Gastroesophageal sphincter (tissue), 4 donors: ENCODE data around the gene ANKRD60. TPM values are rescaled to one million over a fixed set of nuclear protein-coding genes. Genes with fewer than 3 reads are reported as not detected.

Experiments used
- ATAC-seq: fragments of 150-250 bp; one replicate; pipeline ENCODE4 v1.9.1; 2016; ENCODE audit warnings: mild to moderate bottlenecking, moderate library complexity
- H3K27ac ChIP-seq, 4 donors: fragments of 200-600 bp; sonication (generic) in 3 of 4; 1 replicate in 3 of 4; 2 replicates in 1 of 4; pipeline ENCODE4 v1.5.1; 2016 to 2019
- H3K27me3 ChIP-seq: fragments of 200-600 bp; sonication (generic); one replicate; pipeline ENCODE4 v1.5.1; 2019
- H3K36me3 ChIP-seq, 2 donors: fragments of 200-600 bp; sonication (generic); one replicate each; pipeline ENCODE4 v1.5.1; 2019; ENCODE audit warnings: control low read depth in 1 of 2
- H3K4me1 ChIP-seq, 3 donors: fragments of 200-600 bp; sonication (generic); 1 replicate in 2 of 3; 2 replicates in 1 of 3; pipeline ENCODE4 v1.5.1; 2016 to 2019; ENCODE audit warnings: control low read depth in 2 of 3
- H3K4me3 ChIP-seq, 2 donors: fragments of 200-600 bp; sonication (generic); one replicate each; pipeline ENCODE4 v1.5.1; 2019; ENCODE audit warnings: mild to moderate bottlenecking in 1 of 2, moderate library complexity in 1 of 2
- H3K9me3 ChIP-seq, 3 donors: fragments of 200-600 bp; sonication (generic); one replicate each; pipeline ENCODE4 v1.5.1; 2017 to 2019; ENCODE audit warnings: control low read depth in 2 of 3
- CTCF ChIP-seq, 4 experiments: fragments of 200-600 bp in 2 of 4; fragments of 450-650 bp in 2 of 4; sonication (generic) in 1 of 4; IDR thresholded peaks; one replicate each; pipeline ENCODE4 v1.5.1; 2017 to 2019; ENCODE audit warnings: antibody characterized with exemption in 4 of 4, mild to moderate bottlenecking in 2 of 4, moderate library complexity in 2 of 4
- EP300 ChIP-seq: sonication (generic); formaldehyde crosslinking; IDR thresholded peaks from one replicate; pipeline ENCODE4 v1.6.1; 2017; ENCODE audit warnings: antibody characterized with exemption, mild to moderate bottlenecking
- POLR2A ChIP-seq, 2 donors: fragments of 450-650 bp; IDR thresholded peaks; one replicate each; pipeline ENCODE4 v1.6.1; 2017; ENCODE audit warnings: antibody characterized with exemption in 2 of 2, mild to moderate bottlenecking in 2 of 2, moderate library complexity in 1 of 2
- POLR2AphosphoS5 ChIP-seq: sonication (generic); formaldehyde crosslinking; IDR thresholded peaks from one replicate; pipeline ENCODE4 v1.6.1; 2017; ENCODE audit warnings: antibody characterized with exemption
- WGBS, 2 donors: methylation state at CpG; one replicate each; pipeline ENCODE4 v1.1.5; 2018; ENCODE audit warnings: low coverage in 1 of 2; 5-methylcytosine and 5-hydroxymethylcytosine counted together
- total RNA-seq, 4 donors: library from RNA; depleted of rRNA; stranded (reverse); fragments of >200 nt; gene quantifications; one replicate each; pipeline ENCODE4 v1.1.0, GENCODE V29; 2016

The ANKRD60 gene
- total RNA-seq, 4 donors from 2014 or later = not detected

DNA sequence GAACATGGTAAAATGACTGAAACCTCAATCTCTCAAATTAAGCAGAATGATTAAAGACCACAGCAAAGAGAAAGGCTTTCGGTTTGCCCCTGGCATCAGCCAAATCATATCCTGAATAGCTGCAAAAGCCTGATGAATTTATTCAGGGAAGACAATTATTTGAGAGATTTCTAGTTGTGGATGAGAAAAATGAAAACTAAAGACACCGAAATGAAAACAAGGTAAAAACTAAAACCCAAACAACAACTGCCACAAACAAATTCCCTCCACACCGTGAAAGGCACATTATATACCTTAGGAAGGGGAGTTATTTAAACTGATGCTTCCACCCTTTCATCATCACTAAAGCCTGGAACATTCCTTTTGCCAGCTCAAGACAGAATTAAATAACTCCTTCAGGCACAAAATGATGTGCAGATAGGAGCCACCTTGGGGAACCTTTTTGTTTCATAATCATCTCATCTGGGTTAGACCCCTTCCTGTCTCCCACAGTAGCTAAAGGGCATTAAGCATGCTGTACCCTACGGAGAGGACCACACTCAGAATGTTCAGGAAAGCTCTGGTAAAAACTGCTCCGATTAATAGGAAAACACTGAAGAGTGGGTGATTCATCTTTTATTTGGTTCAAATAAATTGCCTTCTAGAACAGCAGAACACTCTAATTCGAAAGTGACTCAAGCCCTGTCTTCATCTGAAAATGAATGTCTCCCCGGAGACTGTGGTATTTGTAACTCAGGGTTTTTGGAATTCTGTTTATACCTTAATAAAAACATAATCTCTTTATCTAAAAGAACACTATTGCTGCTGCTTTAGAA is 9.1 kb upstream of the ANKRD60 start:
- Histone ChIP-seq H3K4me1 (peaks cover 0 to 15% (median 0%) of the 10 kb centered on the region in 3 donors), H3K27me3 (no peaks in the 10 kb centered on the region), H3K4me3 (peak overlapping the region in 1 of 2 donors; percentile 51), H3K36me3 (peaks cover 0 to 69% of the 10 kb centered on the region in 2 donors), H3K27ac (peak overlapping the region in 2 of 4 donors; percentile 32 to 62), H3K9me3 (no peaks in the 10 kb centered on the region)
- peak; percentile 20 for ATAC-seq
- 47 to 70% methylated on average over 6 to 7 of the region's 7 CpGs for WGBS, 2 donors
- TF ChIP-seq POLR2A (IDR thresholded peaks at IDR 0.05) (no peak), CTCF (IDR thresholded peaks at IDR 0.05) (no peak), POLR2AphosphoS5 (no peak), EP300 (no peak)

GRCh38 chr20:58236612-58237317 is 8.3 kb upstream of the ANKRD60 start:
- Histone ChIP-seq H3K4me1 (peaks cover 0 to 15% (median 0%) of the 10 kb centered on the region in 3 donors), H3K27me3 (no peaks in the 10 kb centered on the region), H3K36me3 (peaks cover 0 to 69% of the 10 kb centered on the region in 2 donors), H3K9me3 (no peaks in the 10 kb centered on the region), H3K27ac (peak overlapping the region in 2 of 4 donors; percentile 26 to 62), H3K4me3 (peak overlapping the region; percentile 33 to 51)
- peak; percentile 85 to 97 (median 92) for TF ChIP-seq CTCF (IDR thresholded peaks at IDR 0.05)
- no peak for TF ChIP-seq POLR2AphosphoS5
- 0 to 2% methylated on average over 19 to 27 of the region's 43 CpGs for WGBS, 2 donors
- peak; percentile 81 for ATAC-seq

DNA sequence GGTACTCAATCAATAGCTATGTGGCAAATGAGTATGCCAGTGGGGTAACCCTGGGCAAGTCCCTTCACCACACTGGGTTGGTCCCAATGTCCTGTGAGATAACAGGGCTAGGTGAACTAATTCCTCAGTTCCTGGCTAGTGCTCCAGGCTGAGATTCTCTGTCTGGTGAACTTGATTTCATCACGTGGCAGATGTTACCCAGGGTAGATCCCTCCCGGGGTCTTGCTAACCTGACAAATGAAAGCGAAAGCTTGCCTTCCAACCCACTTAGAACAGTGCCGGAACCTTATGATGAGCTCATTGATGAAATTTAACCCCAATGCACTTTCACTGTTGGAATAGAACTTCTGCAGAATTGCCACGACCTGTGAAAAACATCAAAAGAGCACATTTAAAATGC is 6.6 kb upstream of the ANKRD60 start:
- TF ChIP-seq POLR2A (IDR thresholded peaks at IDR 0.05) = no peak
- no peak for TF ChIP-seq POLR2AphosphoS5
- no peak for TF ChIP-seq CTCF (IDR thresholded peaks at IDR 0.05)
- no peak for TF ChIP-seq EP300
- WGBS, 2 donors = 89 to 91% methylated on average over 5 of the region's 5 CpGs
- Histone ChIP-seq H3K9me3 (no peaks in the 10 kb centered on the region), H3K27me3 (no peaks in the 10 kb centered on the region), H3K36me3 (peaks cover 0 to 59% of the 10 kb centered on the region in 2 donors), H3K4me1 (peaks cover 0 to 15% (median 0%) of the 10 kb centered on the region in 3 donors), H3K27ac (no peak overlapping the region), H3K4me3 (no peak overlapping the region)
- no peak for ATAC-seq

- Histone ChIP-seq H3K9me3 (no peaks in the 10 kb centered on the region), H3K36me3 (peaks cover 0 to 49% of the 10 kb centered on the region in 2 donors), H3K27ac (no peak overlapping the region), H3K27me3 (peaks cover 3% of the 10 kb centered on the region), H3K4me3 (no peak overlapping the region), H3K4me1 (peaks cover 0 to 15% (median 0%) of the 10 kb centered on the region in 3 donors)
- TF ChIP-seq CTCF (IDR thresholded peaks at IDR 0.05) (peak in 3 of 4 experiments; percentile 16 to 58 (median 27)), POLR2AphosphoS5 (no peak)
- WGBS, 2 donors = 43 to 59% methylated on average over 4 to 8 of the region's 8 CpGs
- no peak for ATAC-seq
Measured at GRCh38 chr20:58233881-58234528, 5.6 kb upstream of the ANKRD60 start.
